HepG2 (cell line): Measurements from ENCODE around the gene RBP4. TPM values are rescaled to one million over a fixed set of nuclear protein-coding genes. Genes with fewer than 3 reads are reported as not detected.
"Not testable (repeated sequence)": the region's sequence is repeated elsewhere in the genome, so short reads cannot be mapped to it uniquely, and the experiment has no call there.

Experiments
- ATAC-seq: fragments of 200-7000 bp; cut with Tn5 transposase; 3 replicates; pipeline ENCODE4 v1.9.1; 2020; ENCODE audit warnings: mild to moderate bottlenecking, moderate library complexity
- BruUV-seq: library from RNA; stranded (reverse); fragments of 400-500 nt; replicated peaks from 2 replicates; lab custom pipeline; 2021; lab: Mats Ljungman, UMichigan
- CTCF ChIA-PET: fragments of 300-600 bp; formaldehyde crosslinking; extraction: SDS; loops from one replicate; lab custom pipeline; 2021; ENCODE audit warnings: low total read pairs, inconsistent platforms, low intra/inter-chr PET ratio; lab: Yijun Ruan, JAX
- POLR2A ChIA-PET: fragments of 350-600 bp; sonication (Branson Sonifier 250); formaldehyde crosslinking; loops from one replicate; lab custom pipeline; 2020; ENCODE audit warnings: antibody characterized with exemption, inconsistent platforms; lab: Yijun Ruan, JAX
- DNase-seq: peaks from one replicate; pipeline ENCODE4 v3.0.0-alpha.2; 2015; ENCODE audit warnings: low spot score
- FAIRE-seq: peaks from 3 replicates; lab custom pipeline; 2011; peaks lifted over from hg19 to GRCh38; lab: Jason Lieb, UNC
- H2AFZ ChIP-seq: one replicate; pipeline ENCODE4 v1.6.1; 2011; ENCODE audit warnings: low read length, inconsistent platforms
- H3K27ac ChIP-seq: fragments of 300-600 bp; 3 replicates; pipeline ENCODE4 v1.8.0; 2011; ENCODE audit warnings: mixed run types, mild to moderate bottlenecking, mixed read lengths, low read length, inconsistent platforms; ENCODE audit not compliant: insufficient read depth; ENCODE audit errors: extremely low read length
- H3K27me3 ChIP-seq, 2 experiments: fragments of 200-600 bp in 1 of 2; 2 replicates in 1 of 2; 3 replicates in 1 of 2; pipeline versions ENCODE4 v1.6.0 to v1.8.0; 2011; ENCODE audit warnings: low read length in 2 of 2, mild to moderate bottlenecking in 2 of 2, moderate library complexity in 2 of 2, inconsistent platforms in 1 of 2; ENCODE audit not compliant: insufficient read depth in 2 of 2, control insufficient read depth in 1 of 2
- H3K36me3 ChIP-seq, 2 experiments: fragments of 200-600 bp in 1 of 2; replicated peaks in 1 of 2; 2 replicates in 1 of 2; 3 replicates in 1 of 2; pipeline versions ENCODE4 v1.5.1 to v1.8.0; 2011; ENCODE audit warnings: low read length in 2 of 2, inconsistent platforms in 1 of 2; ENCODE audit not compliant: insufficient read depth in 2 of 2, control insufficient read depth in 1 of 2
- H3K4me1 ChIP-seq: 2 replicates; pipeline ENCODE4 v1.5.1; 2012; ENCODE audit warnings: low read length, inconsistent platforms; ENCODE audit not compliant: insufficient read depth
- H3K4me2 ChIP-seq: 2 replicates; pipeline ENCODE4 v1.6.0; 2011; ENCODE audit warnings: low read depth, low read length, inconsistent platforms
- H3K4me3 ChIP-seq, 3 experiments: fragments of 200-600 bp in 1 of 3; sonication (generic), shearing (Covaris generic) in 1 of 3; replicated peaks in 1 of 3; 2 replicates each; pipeline ENCODE4 v1.5.1; 2011 to 2016; ENCODE audit warnings: low read length in 3 of 3, inconsistent platforms in 2 of 3, low read depth in 2 of 3, mild to moderate bottlenecking in 2 of 3, control low read depth in 1 of 3, mixed read lengths in 1 of 3; ENCODE audit not compliant: insufficient read depth in 1 of 3
- H3K79me2 ChIP-seq: one replicate; pipeline ENCODE4 v1.6.1; 2011; ENCODE audit warnings: low read length, inconsistent platforms; ENCODE audit not compliant: insufficient read depth
- H3K9ac ChIP-seq: 2 replicates; pipeline ENCODE4 v1.6.0; 2011; ENCODE audit warnings: mild to moderate bottlenecking, low read depth, low read length, inconsistent platforms; ENCODE audit not compliant: insufficient read depth
- H3K9me3 ChIP-seq: 2 replicates; pipeline ENCODE4 v1.5.1; 2012; ENCODE audit warnings: mild to moderate bottlenecking, low read length
- H4K20me1 ChIP-seq: 2 replicates; pipeline ENCODE4 v1.6.0; 2011; ENCODE audit warnings: inconsistent platforms, mild to moderate bottlenecking, low read length, moderate library complexity; ENCODE audit not compliant: insufficient read depth
- RFX1 ChIP-seq: fragments of 450-650 bp; IDR thresholded peaks from 2 replicates; pipeline ENCODE4 v1.6.1; 2017
- SYNCRIP ChIP-seq: fragments of 200-400 bp; formaldehyde crosslinking; IDR thresholded peaks from 2 replicates; pipeline ENCODE4 v1.6.1; 2018; ENCODE audit warnings: mild to moderate bottlenecking, low read depth, low read length; ENCODE audit not compliant: insufficient read depth
- ZNF256 ChIP-seq: sonication (generic); formaldehyde crosslinking; conservative IDR thresholded peaks from 2 replicates; pipeline ENCODE4 v1.4.0; 2020; ENCODE audit warnings: missing genetic modification reagents
- WGBS: methylation state at CpG from one replicate; pipeline ENCODE4 v1.1.6; 2017; ENCODE audit warnings: low lambda C conversion rate; 5-methylcytosine and 5-hydroxymethylcytosine counted together
- in situ Hi-C: cut with HindIII; loops from 2 replicates; pipeline ENCODE4 v1.10.0; 2017; ENCODE audit warnings: low pct_unique_long_range_greater_than_20kb; ENCODE audit not compliant: extremely low pct_ligation_motif_present
- intact Hi-C: fragments of 100-400 bp; cut with micrococcal nuclease; formaldehyde crosslinking; loops from one replicate; pipeline ENCODE4 v1.10.0; 2022; ENCODE audit not compliant: unreplicated experiment
- polyA plus RNA-seq, 8 experiments: library from polyadenylated mRNA; depleted of rRNA in 3 of 8; stranded (reverse) in 7 of 8; unstranded in 1 of 8; fragments of >200 nt; fragmentation: Illumina TruSeq in 4 of 8; extraction: Trizol in 4 of 8; gene quantifications; 2 replicates each; pipeline versions ENCODE4 v1.2.1 to v1.2.3, GENCODE V29; 2011 to 2016; ENCODE audit warnings: low read depth in 4 of 8, missing spikeins in 1 of 8, mixed read lengths in 1 of 8; ENCODE audit not compliant: insufficient read depth in 1 of 8
- total RNA-seq, 5 experiments: library from RNA; depleted of rRNA; stranded (reverse); fragments of >200 nt; fragmentation: Illumina TruSeq; extraction: Trizol; gene quantifications; 2 replicates each; pipeline ENCODE4 v1.2.3, GENCODE V29; 2016; ENCODE audit warnings: low read depth in 1 of 5

The RBP4 gene
- total and polyA plus RNA-seq, 2 of the 13 experiments (the other 11 are each of a cell fraction or from before 2014, with no cell fraction given) = 642 to 931 TPM

- no peak for TF ChIP-seq RFX1
- TF ChIP-seq, all 625 proteins: peak for 0
Measured at GRCh38 chr10:93548376-93549071, 52.5 kb downstream of the RBP4 start (continued).

- ATAC-seq = no peak
- Histone ChIP-seq H3K27me3 (no peaks in the 10 kb centered on the region), H3K27ac (no peak overlapping the region), H3K9me3 (no peaks in the 10 kb centered on the region), H4K20me1 (no peaks in the 10 kb centered on the region), H3K4me1 (peaks cover 15% of the 10 kb centered on the region), H3K79me2 (no peaks in the 10 kb centered on the region), H2AFZ (no peak overlapping the region), H3K4me2 (no peak overlapping the region), H3K4me3 (no peak overlapping the region), H3K9ac (no peak overlapping the region), H3K36me3 (no peaks in the 10 kb centered on the region)
- no peak for FAIRE-seq
- in situ Hi-C loops = no loop called here
- ChIA-PET CTCF (no interaction called here), POLR2A (no interaction called here)
- DNase-seq = no peak
- BruUV-seq = no TSS peak
- intact Hi-C loops = loop anchor here (10.0 kb wide), 1 partner anchor 47 kb away; no protein-coding TSS in a partner anchor
- TF ChIP-seq ZNF256 (CRISPR knock-in tag) = no peak
- no peak for TF ChIP-seq SYNCRIP
Measured at GRCh38 chr10:93547522-93547921, 53.5 kb downstream of the RBP4 start.

- BruUV-seq, H3K4me3 ChIP-seq, CTCF ChIA-PET, H3K9me3 ChIP-seq, in situ Hi-C loops, FAIRE-seq, H3K27me3 ChIP-seq, H3K9ac ChIP-seq, H2AFZ ChIP-seq, POLR2A ChIA-PET, H3K79me2 ChIP-seq, DNase-seq, ATAC-seq, H4K20me1 ChIP-seq, H3K27ac ChIP-seq, H3K36me3 ChIP-seq, H3K4me2 ChIP-seq: not testable (repeated sequence)
- intact Hi-C loops = loop anchor here (10.0 kb wide), 1 partner anchor 48 kb away; no protein-coding TSS in a partner anchor
- 38% methylated on average over 8 of the region's 8 CpGs for WGBS
- H3K4me1 ChIP-seq = peaks cover 20% of the 10 kb centered on the region
Measured at GRCh38 chr10:93546995-93547394, 54.0 kb downstream of the RBP4 start.
